Measurements from ENCODE around the gene CSF2.
"Not testable (repeated sequence)": the region's sequence is repeated elsewhere in the genome, so short reads cannot be mapped to it uniquely, and the experiment has no call there.

Gene CSF2

DNA sequence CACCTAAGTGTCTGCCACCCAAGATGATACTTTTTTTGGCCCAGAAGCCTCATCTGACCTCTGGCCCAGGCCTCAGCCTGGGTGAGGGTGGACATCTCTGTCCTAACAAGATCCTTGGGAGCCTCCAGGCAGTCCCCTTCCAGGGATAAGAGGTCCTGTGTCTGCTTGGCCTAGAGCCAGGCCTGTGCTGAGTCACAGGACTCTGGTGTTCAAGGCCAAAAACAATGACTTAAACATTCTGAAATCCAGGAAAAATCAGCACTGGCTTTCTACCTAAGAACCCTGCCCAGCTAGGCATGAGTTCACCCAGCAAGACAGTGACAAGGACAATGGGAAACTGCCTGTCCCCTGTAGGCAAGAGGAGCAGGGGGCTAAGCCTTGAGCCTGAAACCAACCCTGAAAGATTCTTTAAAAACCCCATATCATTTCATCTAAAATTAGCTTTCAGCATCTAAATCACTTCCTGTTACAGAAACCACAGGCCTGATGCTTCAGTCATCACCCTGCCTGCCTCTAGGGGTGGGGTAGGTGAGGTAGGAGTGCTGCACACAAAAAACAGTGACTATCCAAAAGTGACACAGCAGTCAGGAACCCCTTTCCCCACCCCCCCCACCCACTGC is 29.9 kb downstream of the CSF2 start:
- Histone ChIP-seq H3K4me3 (peak overlapping the region; percentile 46), H3K4me2 (peak overlapping the region; percentile 86), H4K20me1 (no peaks in the 10 kb centered on the region), H3K27ac (peak overlapping the region; percentile 95), H3K9me3 (0 out of 2 replicates have a peak, but pooled peaks cover 2% of the 10 kb centered on the region), H3K36me3 (no peaks in the 10 kb centered on the region), H3K4me1 (peaks cover 67% of the 10 kb centered on the region), H3K9ac (peak overlapping the region; percentile 78), H3K27me3 (no peaks in the 10 kb centered on the region)
- no peak for TF ChIP-seq Cebpa-rat (IDR thresholded peaks at IDR 0.05)

DNA sequence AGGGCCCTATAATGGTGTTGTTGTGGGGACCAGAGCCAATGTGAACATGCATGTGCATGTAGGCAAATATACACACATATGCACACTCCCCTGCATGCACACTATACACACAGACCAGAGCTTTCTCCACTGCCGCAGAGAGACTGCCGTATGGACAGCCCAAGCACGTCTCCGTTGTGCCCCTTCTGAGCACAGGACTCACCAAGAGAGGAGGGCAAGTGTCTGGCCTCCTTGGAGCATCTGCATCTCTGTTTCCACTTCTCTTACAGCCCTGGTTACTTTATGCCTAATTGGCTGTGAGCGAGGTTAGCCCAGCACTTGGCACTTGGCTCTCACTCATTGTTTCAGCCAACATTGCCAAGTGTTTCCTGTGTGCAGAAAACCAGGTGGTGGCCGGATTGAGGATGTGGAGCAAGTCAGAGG is 30.4 kb downstream of the CSF2 start:
- Histone ChIP-seq H3K27ac (peak overlapping the region; percentile 61), H3K4me1 (peaks cover 65% of the 10 kb centered on the region), H3K4me3 (no peak overlapping the region), H3K27me3 (no peaks in the 10 kb centered on the region), H3K9me3 (0 out of 2 replicates have a peak, but pooled peaks cover 2% of the 10 kb centered on the region), H3K4me2 (peak overlapping the region; percentile 86), H4K20me1 (no peaks in the 10 kb centered on the region), H3K36me3 (no peaks in the 10 kb centered on the region), H3K9ac (no peak overlapping the region; the same call in 1 of the 2 replicates)
- TF ChIP-seq Cebpa-rat (IDR thresholded peaks at IDR 0.05): no peak

DNA sequence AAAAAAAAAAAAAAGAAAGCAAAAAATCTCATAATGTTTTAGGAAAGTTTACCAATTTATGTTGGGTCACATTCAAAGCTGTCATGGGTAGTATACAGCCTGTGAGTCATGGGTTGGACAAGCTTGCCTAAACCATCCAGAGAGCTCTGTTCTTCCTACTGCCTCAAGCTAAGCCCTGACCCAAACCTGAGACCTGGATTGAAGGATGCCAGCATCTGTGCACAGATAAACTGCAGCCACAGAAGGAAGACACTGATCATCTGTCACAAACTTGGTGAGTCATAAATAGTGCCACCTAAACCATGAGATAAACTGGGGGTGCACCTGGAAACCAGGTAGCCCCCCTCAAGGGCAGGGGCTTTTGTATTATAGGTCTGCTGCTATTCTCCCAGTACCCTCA is 31.0 kb downstream of the CSF2 start:
- H3K36me3 ChIP-seq: no peaks in the 10 kb centered on the region
- no peaks in the 10 kb centered on the region for H4K20me1 ChIP-seq
- no peak overlapping the region for H3K9ac ChIP-seq
- H3K27me3 ChIP-seq: no peaks in the 10 kb centered on the region
- H3K4me2 ChIP-seq: peak overlapping the region; percentile 86
- no peak overlapping the region for H3K4me3 ChIP-seq
- peaks cover 59% of the 10 kb centered on the region for H3K4me1 ChIP-seq
- no peak for TF ChIP-seq Cebpa-rat (IDR thresholded peaks at IDR 0.05)
- 0 out of 2 replicates have a peak, but pooled peaks cover 2% of the 10 kb centered on the region for H3K9me3 ChIP-seq
- peak overlapping the region; percentile 61; the same call in 1 of the 2 replicates for H3K27ac ChIP-seq

DNA sequence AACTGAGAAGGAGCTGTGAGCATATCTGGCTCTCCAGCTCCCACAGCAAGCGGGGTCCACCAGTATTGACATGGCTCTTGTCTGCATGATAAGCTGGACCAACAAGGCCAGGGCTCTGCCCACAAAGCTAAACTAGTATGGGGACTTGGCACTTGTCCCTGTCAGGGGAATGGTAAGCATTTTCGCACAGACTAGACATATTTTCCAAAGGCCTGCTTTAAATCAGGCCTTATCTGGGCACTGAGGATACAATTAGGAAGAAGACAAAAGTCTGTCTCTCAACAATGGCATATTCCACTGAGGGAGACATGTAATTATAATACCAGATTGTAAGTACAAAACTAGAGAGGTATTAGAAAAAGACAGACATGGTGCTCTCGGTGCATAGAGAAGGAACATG is 32.1 kb downstream of the CSF2 start:
- H3K9me3 ChIP-seq: 0 out of 2 replicates have a peak, but pooled peaks cover 2% of the 10 kb centered on the region
- H3K4me1 ChIP-seq: peaks cover 54% of the 10 kb centered on the region
- no peak overlapping the region for H3K4me2 ChIP-seq
- H3K27ac ChIP-seq: no peak overlapping the region
- no peaks in the 10 kb centered on the region for H3K27me3 ChIP-seq
- no peak overlapping the region for H3K4me3 ChIP-seq
- H3K9ac ChIP-seq: no peak overlapping the region
- no peaks in the 10 kb centered on the region for H4K20me1 ChIP-seq
- no peak for TF ChIP-seq Cebpa-rat (IDR thresholded peaks at IDR 0.05)
- no peaks in the 10 kb centered on the region for H3K36me3 ChIP-seq

DNA sequence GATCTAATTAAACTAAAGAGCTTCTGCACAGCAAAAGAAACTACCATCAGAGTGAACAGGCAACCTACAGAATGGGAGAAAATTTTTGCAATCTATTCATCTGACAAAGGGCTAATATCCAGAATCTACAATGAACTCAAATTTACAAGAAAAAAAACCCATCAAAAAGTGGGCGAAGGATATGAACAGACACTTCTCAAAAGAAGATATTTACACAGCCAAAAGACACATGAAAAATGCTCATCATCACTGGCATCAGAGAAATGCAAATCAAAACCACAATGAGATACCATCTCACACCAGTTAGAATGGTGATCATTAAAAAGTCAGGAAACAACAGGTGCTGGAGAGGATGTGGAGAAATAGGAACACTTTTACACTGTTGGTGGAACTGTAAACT is 34.9 kb downstream of the CSF2 start:
- not testable (repeated sequence) for H3K36me3 ChIP-seq, H3K27me3 ChIP-seq, H4K20me1 ChIP-seq, H3K4me3 ChIP-seq, H3K4me2 ChIP-seq, H3K27ac ChIP-seq, H3K9ac ChIP-seq
- Histone ChIP-seq H3K4me1 (peaks cover 37% of the 10 kb centered on the region), H3K9me3 (peaks cover 16% of the 10 kb centered on the region)

DNA sequence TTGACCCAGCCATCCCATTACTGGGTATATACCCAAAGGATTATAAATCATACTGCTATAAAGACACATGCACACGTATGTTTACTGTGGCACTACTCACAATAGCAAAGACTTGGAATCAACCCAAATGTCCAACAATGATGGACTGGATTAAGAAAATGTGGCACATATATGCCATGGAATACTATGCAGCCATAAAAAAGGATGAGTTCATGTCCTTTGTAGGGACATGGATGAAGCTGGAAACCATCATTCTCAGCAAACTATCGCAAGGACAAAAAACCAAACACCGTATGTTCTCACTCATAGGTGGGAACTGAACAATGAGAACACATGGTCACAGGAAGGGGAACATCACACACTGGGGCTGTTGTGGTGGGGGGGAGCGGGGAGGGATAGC is 35.4 kb downstream of the CSF2 start:
- H3K27ac ChIP-seq, H3K27me3 ChIP-seq, H4K20me1 ChIP-seq, H3K9ac ChIP-seq, H3K4me3 ChIP-seq, H3K36me3 ChIP-seq, H3K4me2 ChIP-seq: not testable (repeated sequence)
- Histone ChIP-seq H3K9me3 (peaks cover 19% of the 10 kb centered on the region), H3K4me1 (peaks cover 38% of the 10 kb centered on the region)

DNA sequence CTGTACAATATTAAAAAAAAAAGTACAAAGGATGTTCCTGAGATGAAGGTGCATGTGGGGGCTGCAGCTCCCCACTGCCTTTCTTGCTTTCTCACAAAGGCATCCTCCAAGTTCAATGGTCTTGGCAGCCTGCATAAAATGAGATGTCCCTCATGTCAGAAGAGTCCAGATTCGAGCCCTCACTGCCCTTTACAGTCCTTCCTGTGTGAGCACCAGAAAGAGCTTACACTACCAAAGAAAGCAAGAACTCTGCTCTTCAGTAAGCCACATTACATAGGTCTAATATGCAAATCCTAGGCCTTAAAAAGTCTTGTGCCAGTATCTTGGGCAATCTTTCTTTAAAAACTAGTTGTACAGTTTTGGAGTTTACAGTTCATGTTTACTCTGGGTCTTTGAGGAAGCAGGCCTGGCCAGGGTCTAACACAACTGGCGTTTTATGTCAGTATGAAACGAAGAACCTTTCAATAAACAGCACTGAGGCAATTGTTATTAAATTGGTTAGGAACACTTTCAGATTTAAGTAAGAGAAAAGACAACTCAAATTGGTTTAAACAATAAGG is 36.0 kb downstream of the CSF2 start:
- H3K27ac ChIP-seq: no peak overlapping the region
- no peak for TF ChIP-seq Cebpa-rat (IDR thresholded peaks at IDR 0.05)
- H3K9me3 ChIP-seq: peaks cover 19% of the 10 kb centered on the region
- H3K36me3 ChIP-seq: no peaks in the 10 kb centered on the region
- H3K4me2 ChIP-seq: no peak overlapping the region
- no peak overlapping the region for H3K9ac ChIP-seq
- H3K4me1 ChIP-seq: peaks cover 38% of the 10 kb centered on the region
- no peaks in the 10 kb centered on the region for H4K20me1 ChIP-seq
- H3K4me3 ChIP-seq: no peak overlapping the region
- H3K27me3 ChIP-seq: no peaks in the 10 kb centered on the region

DNA sequence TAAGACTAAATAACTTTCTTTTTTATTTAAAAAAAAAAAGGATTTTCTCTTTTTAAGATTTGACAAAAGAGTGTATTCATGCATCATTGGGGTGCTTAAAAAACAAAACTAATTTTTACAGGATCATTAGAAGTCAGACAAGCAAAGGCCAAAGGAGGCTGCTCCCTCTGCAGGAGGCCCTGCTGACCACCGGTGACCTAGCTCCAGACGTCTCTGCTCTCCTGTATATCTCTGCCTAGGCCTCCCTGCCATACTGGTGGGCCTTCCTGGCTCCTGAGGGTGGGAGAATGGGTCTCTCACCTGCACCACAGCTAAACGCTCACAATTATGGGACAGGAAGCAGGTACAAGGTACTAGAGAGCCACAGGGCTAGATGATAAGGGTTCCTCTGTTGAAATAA is 36.6 kb downstream of the CSF2 start:
- no peak overlapping the region for H3K4me2 ChIP-seq
- no peaks in the 10 kb centered on the region for H4K20me1 ChIP-seq
- peaks cover 19% of the 10 kb centered on the region for H3K9me3 ChIP-seq
- no peak overlapping the region for H3K27ac ChIP-seq
- H3K4me1 ChIP-seq: peaks cover 38% of the 10 kb centered on the region
- TF ChIP-seq Cebpa-rat (IDR thresholded peaks at IDR 0.05): no peak
- no peaks in the 10 kb centered on the region for H3K36me3 ChIP-seq
- no peaks in the 10 kb centered on the region for H3K27me3 ChIP-seq
- H3K4me3 ChIP-seq: no peak overlapping the region
- H3K9ac ChIP-seq: no peak overlapping the region

DNA sequence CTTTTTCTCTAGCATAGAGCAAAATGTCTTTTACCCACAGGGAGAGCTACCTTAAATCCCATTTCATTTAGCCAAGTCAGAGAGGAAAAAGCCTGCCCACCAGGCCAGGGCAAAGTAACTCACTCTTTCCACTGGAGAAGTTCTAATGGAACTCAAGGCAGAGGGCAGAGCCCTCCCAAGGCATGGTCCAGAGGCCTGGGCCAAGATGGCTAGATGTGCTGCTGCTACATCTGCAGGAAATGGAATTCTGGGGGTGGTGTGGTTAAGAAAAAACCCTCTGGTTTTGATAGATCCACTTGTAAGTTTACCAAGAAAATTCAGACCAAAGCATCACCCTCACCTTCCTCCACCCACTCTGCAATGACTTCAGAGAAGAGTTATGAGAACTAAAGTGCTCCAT is 37.3 kb downstream of the CSF2 start:
- Histone ChIP-seq H3K27ac (no peak overlapping the region), H3K4me1 (peaks cover 41% of the 10 kb centered on the region), H3K4me3 (no peak overlapping the region), H3K9ac (no peak overlapping the region), H4K20me1 (no peaks in the 10 kb centered on the region), H3K4me2 (0 out of 2 replicates have a peak overlapping the region, but pooled peaks have one; percentile 7), H3K9me3 (peaks cover 19% of the 10 kb centered on the region), H3K36me3 (no peaks in the 10 kb centered on the region), H3K27me3 (no peaks in the 10 kb centered on the region)
- no peak for TF ChIP-seq Cebpa-rat (IDR thresholded peaks at IDR 0.05)

DNA sequence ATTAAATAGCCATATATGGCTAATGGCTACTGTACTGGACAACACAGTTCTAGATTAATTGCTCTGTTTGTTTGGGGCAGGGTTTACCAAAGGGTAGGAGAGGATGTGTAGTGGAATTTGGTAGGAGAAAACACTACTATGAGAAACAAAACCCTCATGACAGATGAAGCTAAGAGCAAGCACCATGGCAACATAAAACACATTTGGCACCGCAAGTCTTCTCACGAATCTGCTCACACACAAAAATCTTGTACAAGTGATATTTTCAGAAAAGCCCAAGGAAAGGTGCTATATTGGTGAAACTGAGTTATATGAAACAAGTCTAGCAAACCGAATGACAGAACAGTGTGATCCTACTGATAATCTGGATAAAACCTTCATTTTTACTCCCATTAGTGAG is 38.5 kb downstream of the CSF2 start:
- Histone ChIP-seq H3K4me1 (peaks cover 53% of the 10 kb centered on the region), H3K4me3 (no peak overlapping the region), H3K4me2 (no peak overlapping the region), H3K9ac (no peak overlapping the region), H3K27me3 (no peaks in the 10 kb centered on the region), H4K20me1 (no peaks in the 10 kb centered on the region), H3K9me3 (peaks cover 19% of the 10 kb centered on the region), H3K36me3 (no peaks in the 10 kb centered on the region), H3K27ac (no peak overlapping the region)
- no peak for TF ChIP-seq Cebpa-rat (IDR thresholded peaks at IDR 0.05)

Measured in BLaER1 (cell line).